Ectodermal cell (in vitro differentiated cells): Measurements from ENCODE around the gene DBT. TPM values are rescaled to one million over a fixed set of nuclear protein-coding genes. Genes with fewer than 3 reads are reported as not detected.
"Not testable (repeated sequence)": the region's sequence is repeated elsewhere in the genome, so short reads cannot be mapped to it uniquely, and the experiment has no call there.

Source experiments
- H3K27ac ChIP-seq: 2 replicates; pipeline ENCODE4 v1.7.0; 2013; ENCODE audit warnings: mild to moderate bottlenecking, low read depth, low read length; ENCODE audit not compliant: insufficient read depth, poor library complexity, severe bottlenecking
- H3K27me3 ChIP-seq: 2 replicates; pipeline ENCODE4 v1.7.0; 2013; ENCODE audit warnings: mild to moderate bottlenecking, low read length; ENCODE audit not compliant: insufficient read depth, control insufficient read depth, poor library complexity, severe bottlenecking
- H3K36me3 ChIP-seq: one replicate; pipeline ENCODE4 v1.7.0; 2013; ENCODE audit warnings: low read length; ENCODE audit not compliant: control insufficient read depth, insufficient read depth
- H3K4me1 ChIP-seq: one replicate; pipeline ENCODE4 v1.7.0; 2013; ENCODE audit warnings: low read length; ENCODE audit not compliant: control insufficient read depth, insufficient read depth
- H3K4me3 ChIP-seq: 2 replicates; pipeline ENCODE4 v1.7.0; 2013; ENCODE audit warnings: low read depth, low read length, control low read depth; ENCODE audit not compliant: insufficient read depth
- H3K9me3 ChIP-seq: 2 replicates; pipeline ENCODE4 v1.7.0; 2013; ENCODE audit warnings: mild to moderate bottlenecking, low read length, moderate library complexity; ENCODE audit not compliant: control insufficient read depth
- WGBS, 2 experiments: methylation state at CpG; one replicate each; pipeline ENCODE4 v1.1.7; 2013; ENCODE audit warnings: missing lambda C conversion rate in 2 of 2; 5-methylcytosine and 5-hydroxymethylcytosine counted together
- polyA plus RNA-seq, 4 experiments: library from polyadenylated mRNA; stranded (reverse); fragments of 50-300 nt; gene quantifications; one replicate each; pipeline ENCODE4 v1.2.3, GENCODE V29; 2013

Gene DBT
- polyA plus RNA-seq (2013, experiment 1 of 4): 9.3 TPM
- 10.5 TPM for polyA plus RNA-seq (2013, experiment 2 of 4)
- polyA plus RNA-seq (2013, experiment 3 of 4): 9.0 TPM
- 8.2 TPM for polyA plus RNA-seq (2013, experiment 4 of 4)

- Histone ChIP-seq H3K36me3 (no peaks in the 10 kb centered on the region), H3K4me1 (peaks cover 5% of the 10 kb centered on the region), H3K27me3 (no peaks in the 10 kb centered on the region), H3K9me3 (no peaks in the 10 kb centered on the region), H3K27ac (peak within 1 kb of the TSS; percentile 65), H3K4me3 (peak within 1 kb of the TSS; percentile 82)
- WGBS, 2 experiments: 4% methylated on average over 31 of the region's 31 CpGs
Measured at GRCh38 chr1:100249537-100250257, at the start of gene DBT. TSS of gene DBT (minus strand) at chr1:100249834. CDS start at chr1:100249820, 14 bp downstream.

DNA sequence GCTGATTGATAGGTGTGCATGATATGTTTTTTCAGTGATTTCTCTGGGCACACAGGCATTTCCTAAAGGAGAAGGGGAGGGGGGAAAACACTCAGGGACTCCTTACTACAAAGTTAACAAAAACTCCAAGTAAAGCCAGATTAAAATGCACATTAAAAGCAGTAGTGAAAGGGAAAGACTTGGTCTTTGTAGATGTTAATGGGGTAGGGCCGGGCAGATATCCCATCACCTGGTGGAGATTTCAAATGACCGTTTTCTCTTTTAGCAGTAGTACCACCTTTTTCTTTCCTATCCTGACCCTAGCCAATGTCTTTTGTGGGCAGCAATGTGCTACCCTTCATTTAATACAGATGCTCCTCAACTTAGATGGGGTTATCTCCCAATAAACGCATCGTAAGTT is 48.9 kb upstream of the DBT start:
- H3K9me3 ChIP-seq: no peaks in the 10 kb centered on the region
- H3K4me3 ChIP-seq: no peak overlapping the region
- H3K4me1 ChIP-seq: peaks cover 10% of the 10 kb centered on the region
- H3K27ac ChIP-seq: no peak overlapping the region
- no peaks in the 10 kb centered on the region for H3K36me3 ChIP-seq
- 84 to 88% methylated on average over 4 of the region's 4 CpGs for whole genome bisulfite sequencing, 2 experiments
- H3K27me3 ChIP-seq: no peaks in the 10 kb centered on the region

GRCh38 chr1:100296997-100297396 is 47.4 kb upstream of the DBT start:
- H3K9me3 ChIP-seq, H3K4me1 ChIP-seq, H3K36me3 ChIP-seq, H3K27ac ChIP-seq, H3K27me3 ChIP-seq, H3K4me3 ChIP-seq: not testable (repeated sequence)

- Histone ChIP-seq H3K4me1 (peaks cover 10% of the 10 kb centered on the region), H3K27ac (no peak overlapping the region), H3K36me3 (no peaks in the 10 kb centered on the region), H3K9me3 (no peaks in the 10 kb centered on the region), H3K27me3 (no peaks in the 10 kb centered on the region), H3K4me3 (no peak overlapping the region)
- WGBS, 2 experiments: 93% methylated on average over 8 of the region's 8 CpGs
Measured at GRCh38 chr1:100296140-100296539, 46.5 kb upstream of the DBT start.

DNA sequence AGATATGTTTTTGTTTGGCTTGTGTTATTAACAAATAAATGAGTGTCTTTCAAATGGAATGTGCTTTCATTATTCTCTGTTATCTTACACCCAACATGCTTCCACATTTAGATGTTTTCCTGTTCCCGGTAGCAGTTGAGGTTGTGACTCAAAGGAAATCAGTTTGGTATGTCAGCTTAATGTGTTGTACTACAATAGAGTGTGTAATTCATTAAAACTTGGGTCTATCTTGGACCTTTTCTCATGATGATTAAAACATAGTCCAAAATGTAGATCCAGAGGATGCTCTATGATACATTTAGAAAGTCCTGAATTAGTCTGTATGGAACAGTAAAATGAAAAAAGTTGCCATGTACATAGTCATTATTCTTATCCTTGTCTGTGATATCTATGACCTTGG is 43.1 kb upstream of the DBT start:
- H3K9me3 ChIP-seq: no peaks in the 10 kb centered on the region
- H3K4me3 ChIP-seq: no peak overlapping the region
- H3K27me3 ChIP-seq: no peaks in the 10 kb centered on the region
- WGBS, 2 experiments: 92 to 100% methylated on average over 1 of the region's 1 CpG
- peaks cover 13% of the 10 kb centered on the region for H3K36me3 ChIP-seq
- H3K4me1 ChIP-seq: no peaks in the 10 kb centered on the region
- no peak overlapping the region for H3K27ac ChIP-seq

DNA sequence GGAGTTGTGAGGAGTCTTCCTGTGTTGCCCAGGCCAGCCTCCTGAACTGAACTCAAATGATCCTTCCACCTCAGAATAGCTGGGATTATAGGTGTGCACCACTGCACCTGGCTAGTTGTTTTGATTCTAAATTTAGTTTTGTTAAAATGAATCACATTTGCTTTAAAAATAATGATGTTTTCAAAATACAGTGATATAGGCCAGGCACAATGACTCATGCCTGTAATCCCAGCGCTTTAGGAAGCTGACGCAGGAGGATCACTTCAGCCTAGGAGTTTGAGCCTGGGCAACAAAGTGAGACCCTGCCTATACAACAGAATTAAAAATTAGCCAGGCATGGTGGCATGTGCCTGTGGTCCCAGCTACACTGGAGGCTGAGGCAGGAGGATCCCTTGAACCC is 40.7 kb upstream of the DBT start:
- WGBS, 2 experiments: 86 to 94% methylated on average over 2 of the region's 2 CpGs
- H3K27me3 ChIP-seq: no peaks in the 10 kb centered on the region
- no peaks in the 10 kb centered on the region for H3K4me1 ChIP-seq
- H3K9me3 ChIP-seq: no peaks in the 10 kb centered on the region
- H3K4me3 ChIP-seq: no peak overlapping the region
- H3K27ac ChIP-seq: no peak overlapping the region
- H3K36me3 ChIP-seq: peaks cover 34% of the 10 kb centered on the region

DNA sequence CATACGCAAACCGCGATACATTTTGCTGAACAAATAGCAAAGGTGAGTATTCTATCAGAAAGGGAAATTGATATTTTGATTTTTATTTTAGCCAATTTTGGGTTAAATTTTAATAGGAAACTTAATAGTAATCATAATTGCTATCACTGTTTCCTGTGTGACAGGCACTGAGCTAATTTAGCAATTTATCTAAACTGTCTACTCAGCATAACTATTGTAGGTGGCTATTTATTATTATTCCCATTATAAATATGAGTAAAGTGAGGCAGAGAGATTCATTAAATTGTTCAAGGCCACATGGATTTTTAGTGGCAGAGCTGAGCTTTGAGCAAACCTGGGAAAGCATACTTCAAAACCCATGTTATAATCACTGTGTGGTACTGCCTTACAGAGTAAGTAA is 37.5 kb upstream of the DBT start:
- Histone ChIP-seq H3K4me1 (no peaks in the 10 kb centered on the region), H3K36me3 (peaks cover 43% of the 10 kb centered on the region), H3K4me3 (no peak overlapping the region), H3K27me3 (no peaks in the 10 kb centered on the region), H3K27ac (no peak overlapping the region), H3K9me3 (no peaks in the 10 kb centered on the region)
- 85 to 98% methylated on average over 3 of the region's 3 CpGs for WGBS, 2 experiments

- Histone ChIP-seq H3K4me3 (no peak overlapping the region), H3K36me3 (peaks cover 33% of the 10 kb centered on the region)
- WGBS, 2 experiments: 92 to 98% methylated on average over 5 of the region's 5 CpGs
Measured at GRCh38 chr1:100284591-100284990, 35.0 kb upstream of the DBT start.

GRCh38 chr1:100279954-100280682 is 30.5 kb upstream of the DBT start:
- Histone ChIP-seq H3K27me3 (no peaks in the 10 kb centered on the region), H3K4me1 (no peaks in the 10 kb centered on the region), H3K4me3 (no peak overlapping the region), H3K9me3 (no peaks in the 10 kb centered on the region), H3K36me3 (peaks cover 42% of the 10 kb centered on the region), H3K27ac (no peak overlapping the region)
- WGBS, 2 experiments: 87 to 100% methylated on average over 1 to 2 of the region's 2 CpGs

More at GRCh38 chr1:100284591-100284990, 35.0 kb upstream of the DBT start:
- Histone ChIP-seq H3K9me3 (no peaks in the 10 kb centered on the region), H3K27ac (no peak overlapping the region), H3K27me3 (no peaks in the 10 kb centered on the region), H3K4me1 (no peaks in the 10 kb centered on the region)

DNA sequence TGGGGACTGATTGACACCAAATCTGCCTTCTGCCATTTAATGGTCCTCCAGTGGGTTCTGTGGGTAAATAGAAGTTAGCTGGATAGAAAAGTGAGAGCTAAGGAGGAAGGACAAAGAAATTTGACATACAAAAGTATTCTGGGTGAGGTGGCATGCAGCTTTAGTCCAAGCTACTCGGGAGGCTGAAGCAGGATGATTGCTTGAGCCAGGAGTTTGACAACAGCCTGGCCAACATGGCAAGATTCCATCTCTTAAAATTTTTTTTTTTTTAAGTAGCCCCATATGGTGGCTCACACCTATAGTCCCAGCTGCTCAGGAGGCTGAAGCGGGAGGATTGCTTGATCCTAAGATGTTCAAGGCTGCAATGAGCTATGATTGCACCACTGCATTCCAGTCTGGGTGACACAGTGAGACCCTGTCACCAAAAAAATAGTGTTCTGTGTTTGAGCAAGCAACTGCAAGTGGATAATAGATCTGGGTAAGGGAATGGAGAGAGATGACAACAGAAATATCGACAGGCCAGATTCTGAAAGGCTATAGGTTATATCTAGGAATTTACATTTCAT is 29.8 kb upstream of the DBT start:
- 93 to 94% methylated on average over 3 of the region's 3 CpGs for WGBS, 2 experiments
- peaks cover 40% of the 10 kb centered on the region for H3K36me3 ChIP-seq

More for the DNA sequence above, 29.8 kb upstream of the DBT start:
- Histone ChIP-seq H3K9me3 (no peaks in the 10 kb centered on the region), H3K4me1 (no peaks in the 10 kb centered on the region), H3K27ac (no peak overlapping the region), H3K4me3 (no peak overlapping the region), H3K27me3 (no peaks in the 10 kb centered on the region)
